HG02943 (cell line): ENCODE data around the gene OR51B2.
"Not testable (repeated sequence)": the region's sequence is repeated elsewhere in the genome, so short reads cannot be mapped to it uniquely, and the experiment has no call there.

Experiments
- ATAC-seq: cut with Tn5 transposase; IDR thresholded peaks from one replicate; pipeline ENCODE4 v1.9.1; 2021; ENCODE audit warnings: mild to moderate bottlenecking, low read depth, moderate library complexity; ENCODE audit not compliant: unreplicated experiment

The OR51B2 gene

DNA sequence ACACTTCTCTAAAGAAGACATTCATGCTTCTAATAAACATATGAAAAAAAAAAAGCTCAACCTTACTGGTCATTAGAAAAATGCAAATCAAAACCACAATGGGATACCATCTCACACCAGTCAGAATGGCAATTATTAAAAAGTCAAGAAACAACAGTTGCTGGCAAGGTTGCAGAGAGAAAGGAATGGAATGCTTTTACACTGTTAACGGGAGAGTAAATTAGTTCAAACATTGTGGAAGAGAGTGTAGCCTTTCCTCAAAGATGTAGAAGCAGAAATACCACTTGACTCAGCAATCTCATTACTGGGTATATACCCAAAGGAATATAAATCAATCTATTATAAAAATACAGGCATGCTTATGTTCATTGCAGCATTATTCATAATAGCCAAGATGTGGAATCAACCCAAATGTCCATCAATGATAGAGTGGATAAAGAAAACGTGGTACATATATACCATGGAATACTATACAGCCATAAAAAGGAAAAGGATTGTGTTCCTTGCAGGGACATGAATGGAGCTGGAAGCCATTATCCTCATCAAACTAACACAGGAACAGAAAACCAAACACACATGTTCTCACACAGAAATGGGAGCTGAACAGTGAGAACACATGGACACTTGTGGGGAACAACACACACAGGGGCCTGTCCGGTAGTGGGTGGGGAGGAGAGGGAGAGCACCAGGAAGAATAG lies 10.6 kb downstream of the OR51B2 start:
- ATAC-seq, result not testable (repeated sequence)

DNA sequence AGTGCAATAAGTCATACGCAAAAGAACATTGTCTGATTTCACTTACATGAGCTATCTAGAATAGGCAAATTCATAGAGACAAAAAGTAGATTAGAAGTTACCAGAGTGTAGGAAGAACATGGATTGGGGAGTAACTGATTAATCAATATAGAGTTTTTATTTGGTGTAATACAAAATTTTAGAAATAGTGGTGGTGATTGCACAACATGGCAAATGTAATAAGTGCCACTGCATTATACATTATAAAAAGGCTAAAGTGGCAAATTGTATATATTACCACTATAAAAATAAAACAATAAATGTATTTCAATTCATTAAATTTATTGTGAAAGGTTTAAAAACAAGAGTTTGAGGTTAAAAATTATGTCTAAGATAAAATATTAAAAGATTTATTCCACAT lies 13.7 kb downstream of the OR51B2 start:
- no peak for ATAC-seq

DNA sequence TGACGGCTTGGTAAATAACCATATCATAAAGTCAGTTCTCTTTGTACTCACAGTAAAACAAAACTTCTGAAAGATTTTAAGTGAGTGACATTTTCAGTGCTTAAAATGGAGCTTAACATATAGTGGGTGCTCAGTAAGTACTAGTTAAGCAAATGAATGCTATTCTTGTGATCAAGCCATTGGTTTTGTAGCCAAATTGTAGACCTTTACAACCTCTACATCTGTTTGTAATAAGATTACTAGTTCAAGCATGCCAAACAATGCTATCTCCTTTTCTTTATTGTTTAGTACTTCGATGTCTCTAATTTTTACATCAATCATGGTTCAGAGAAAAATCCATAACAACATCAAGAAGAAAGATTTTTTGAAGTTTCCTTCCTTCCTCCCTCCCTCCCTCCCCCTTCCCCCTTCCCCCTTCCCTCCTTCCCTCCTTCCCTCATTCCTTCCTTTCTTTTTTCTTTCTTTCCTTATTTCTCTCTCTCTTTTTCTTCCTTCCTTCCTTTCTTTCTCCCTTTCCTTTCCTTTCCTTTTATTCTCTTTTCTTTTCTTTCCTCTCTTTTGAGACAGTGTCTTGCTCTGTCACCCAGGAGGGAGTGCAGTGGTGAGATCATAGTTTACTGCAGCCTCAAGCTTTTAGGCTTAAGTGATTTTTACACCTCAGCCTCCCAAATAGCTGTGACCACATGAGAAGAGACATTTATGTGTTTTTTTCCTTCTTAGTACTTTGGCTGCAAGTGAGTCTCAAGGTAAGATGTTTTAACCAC lies 16.7 kb downstream of the OR51B2 start:
- no peak for ATAC-seq

DNA sequence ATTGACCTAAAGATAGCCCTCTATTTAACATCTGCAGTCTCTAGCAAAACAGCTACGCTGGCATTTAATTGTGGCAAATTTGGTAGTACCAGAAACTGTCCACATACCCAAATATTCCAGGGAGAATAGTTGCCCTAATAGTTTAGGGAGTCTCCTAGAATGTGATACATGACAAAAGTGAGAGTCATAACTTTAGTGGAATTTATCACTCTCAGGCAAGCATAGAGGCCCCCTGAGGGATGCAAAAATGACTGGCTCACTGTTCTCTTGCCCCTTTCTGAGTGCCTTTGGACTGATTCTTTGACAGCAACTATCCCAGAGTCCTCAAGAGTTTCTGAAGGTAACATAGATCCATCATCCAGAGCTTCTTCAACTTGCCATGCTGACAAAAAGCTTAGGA lies 20.1 kb downstream of the OR51B2 start:
- ATAC-seq, result no peak

DNA sequence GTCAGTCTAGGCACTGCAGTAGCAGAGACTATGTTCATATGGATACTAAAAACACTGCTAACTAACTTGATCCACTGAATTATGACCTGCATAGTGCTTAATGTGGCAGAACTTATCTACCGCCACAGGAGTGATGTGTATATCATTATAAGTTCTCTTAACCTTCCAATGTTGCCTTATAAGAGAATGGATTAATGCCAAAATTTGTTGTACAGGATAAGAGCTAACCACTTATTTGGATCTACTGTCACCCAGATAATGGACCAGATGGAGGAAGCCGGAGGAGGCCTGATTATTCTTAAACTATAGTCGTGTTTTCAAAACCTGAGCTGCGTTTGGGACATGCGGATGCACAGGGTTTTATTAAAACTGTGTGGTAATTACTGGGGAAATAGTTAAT lies 20.5 kb downstream of the OR51B2 start:
- ATAC-seq, result no peak

DNA sequence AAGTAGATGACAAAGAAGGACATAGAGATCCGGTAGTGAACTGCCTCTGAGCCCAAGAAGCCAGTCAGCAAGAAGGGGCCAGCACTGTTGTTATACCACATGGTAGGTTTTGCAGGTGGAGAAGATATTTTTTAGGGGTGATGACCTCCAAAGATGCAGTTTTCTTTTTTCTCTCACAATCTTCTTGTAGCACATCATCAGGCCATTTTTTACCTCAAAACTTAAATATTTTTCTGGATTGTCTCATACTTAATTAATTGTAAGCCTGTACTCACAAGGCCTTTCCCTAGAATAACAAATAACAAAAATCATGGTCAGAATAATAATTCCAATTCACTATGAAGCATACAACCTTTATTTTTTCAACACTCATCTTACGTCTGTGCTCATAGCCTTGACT lies 22.3 kb downstream of the OR51B2 start, which contains the start of gene OR51B4:
TSS of gene OR51B4 (minus strand) at position 101 of the 400 bp plus-strand sequence. CDS start at position 101, 0 bp downstream.
- ATAC-seq, result no peak

DNA sequence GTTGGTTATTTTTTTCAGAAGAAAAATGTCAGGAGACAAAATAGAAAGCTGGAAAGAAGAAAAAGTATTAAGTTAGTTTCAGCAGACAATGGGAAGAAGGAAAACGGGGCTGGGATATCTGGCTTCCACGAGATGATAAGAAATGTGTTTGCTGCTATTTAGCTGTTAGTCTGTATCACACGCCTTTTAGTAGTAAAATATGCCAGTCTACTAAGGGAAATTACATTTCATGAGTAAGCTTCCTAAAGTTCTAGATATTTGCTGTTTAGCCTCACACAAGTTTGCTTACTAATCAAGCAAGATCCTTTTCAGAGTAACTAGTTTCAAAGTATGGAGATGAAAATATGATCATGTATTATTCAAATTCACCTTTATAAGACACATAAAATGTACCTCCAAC lies 23.8 kb downstream of the OR51B2 start:
- ATAC-seq, result no peak

DNA sequence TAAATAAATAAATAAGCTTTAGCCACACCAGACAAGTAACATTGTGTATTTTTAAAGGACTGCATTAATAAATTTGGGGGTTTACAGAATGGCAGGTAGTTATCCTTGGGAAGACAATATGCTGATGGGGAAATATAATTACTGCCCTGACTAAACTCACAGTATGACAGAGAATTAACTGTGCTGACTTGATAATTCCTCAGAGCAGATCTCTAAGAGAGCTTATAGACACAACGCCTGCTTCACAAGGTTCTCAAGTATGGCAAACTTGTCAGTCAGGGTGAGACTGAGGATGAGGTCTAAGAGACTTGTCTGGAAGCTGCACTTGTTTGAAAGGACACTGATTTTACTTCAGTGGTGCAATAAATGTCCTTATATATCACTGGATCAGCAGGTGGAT lies 25.6 kb downstream of the OR51B2 start:
- no peak for ATAC-seq

DNA sequence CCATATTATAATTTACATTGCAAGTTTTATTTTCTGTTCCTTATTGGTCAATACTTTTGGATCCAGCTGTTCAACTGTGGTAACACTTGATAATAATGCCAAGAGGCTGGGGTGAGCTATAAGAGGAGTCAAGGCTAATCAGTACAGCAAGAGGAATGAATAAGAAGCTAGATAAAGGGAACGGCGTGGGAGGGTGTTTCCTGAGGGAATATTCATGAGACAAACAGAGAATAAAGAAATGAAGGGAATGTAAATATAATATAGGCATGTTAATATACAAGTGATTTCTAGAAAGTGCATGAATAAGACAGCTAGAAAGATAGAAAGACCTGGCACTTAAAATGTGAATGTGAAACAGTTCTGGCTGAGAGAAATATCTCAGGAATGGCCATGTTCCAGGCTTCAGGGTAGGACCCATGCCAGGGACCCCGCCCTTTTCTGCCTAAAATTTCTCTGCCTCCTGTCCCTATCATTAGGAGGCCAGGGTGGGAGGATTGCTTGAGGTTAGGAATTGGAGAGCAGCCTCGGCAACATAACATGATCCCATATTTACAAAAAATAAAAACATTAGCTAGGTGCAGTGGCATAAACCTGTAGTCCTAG lies 26.3 kb downstream of the OR51B2 start:
- no peak for ATAC-seq

DNA sequence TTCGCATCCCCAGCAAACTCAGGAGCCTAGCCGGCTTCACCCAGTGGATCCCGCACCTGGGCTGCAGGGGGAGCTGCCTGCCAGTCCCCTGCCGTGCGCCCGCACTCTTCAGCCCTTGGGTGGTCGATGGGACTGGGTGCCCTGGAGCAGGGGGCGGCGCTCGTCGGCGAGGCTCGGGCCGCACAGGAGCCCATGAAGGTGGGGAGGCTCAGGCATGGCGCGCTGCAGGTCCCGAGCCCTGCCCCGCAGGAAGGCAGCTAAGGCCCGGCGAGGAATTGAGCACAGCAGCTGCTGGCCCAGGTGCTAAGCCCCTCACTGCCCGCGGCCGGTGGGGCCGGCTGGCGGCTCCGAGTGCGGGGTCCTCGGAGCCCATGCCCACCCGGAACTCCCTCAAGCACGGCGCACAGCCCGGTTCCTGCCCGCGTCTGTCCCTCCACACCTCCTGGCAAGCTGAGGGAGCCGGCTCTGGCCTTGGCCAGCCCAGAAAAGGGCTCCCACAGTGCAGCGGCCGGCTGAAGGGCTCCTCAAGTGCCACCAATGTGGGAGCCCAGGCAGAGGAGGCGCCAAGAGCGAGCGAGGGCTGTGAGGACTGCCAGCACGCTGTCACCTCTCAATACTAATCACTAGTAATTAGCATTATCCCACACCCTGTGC lies 29.6 kb downstream of the OR51B2 start:
- not testable (repeated sequence) for ATAC-seq

DNA sequence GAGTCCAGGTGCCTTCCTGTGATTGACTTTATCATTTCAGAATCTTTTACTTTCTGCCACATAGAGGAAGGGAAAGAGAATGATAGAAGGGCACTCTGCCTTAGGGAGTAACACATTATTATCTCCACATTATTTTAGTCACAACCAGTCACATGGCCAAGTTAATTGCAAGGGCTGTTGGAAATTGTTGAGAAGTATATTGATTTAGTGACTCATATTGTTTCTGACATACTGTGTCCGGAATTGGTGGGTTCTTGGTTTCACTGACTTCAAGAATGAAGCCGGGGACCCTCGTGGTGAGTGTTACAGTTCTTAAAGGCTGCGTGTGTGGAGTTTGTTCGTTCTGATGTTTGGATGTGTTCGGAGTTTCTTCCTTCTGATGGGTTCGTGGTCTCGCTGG lies 31.1 kb downstream of the OR51B2 start:
- no peak for ATAC-seq

DNA sequence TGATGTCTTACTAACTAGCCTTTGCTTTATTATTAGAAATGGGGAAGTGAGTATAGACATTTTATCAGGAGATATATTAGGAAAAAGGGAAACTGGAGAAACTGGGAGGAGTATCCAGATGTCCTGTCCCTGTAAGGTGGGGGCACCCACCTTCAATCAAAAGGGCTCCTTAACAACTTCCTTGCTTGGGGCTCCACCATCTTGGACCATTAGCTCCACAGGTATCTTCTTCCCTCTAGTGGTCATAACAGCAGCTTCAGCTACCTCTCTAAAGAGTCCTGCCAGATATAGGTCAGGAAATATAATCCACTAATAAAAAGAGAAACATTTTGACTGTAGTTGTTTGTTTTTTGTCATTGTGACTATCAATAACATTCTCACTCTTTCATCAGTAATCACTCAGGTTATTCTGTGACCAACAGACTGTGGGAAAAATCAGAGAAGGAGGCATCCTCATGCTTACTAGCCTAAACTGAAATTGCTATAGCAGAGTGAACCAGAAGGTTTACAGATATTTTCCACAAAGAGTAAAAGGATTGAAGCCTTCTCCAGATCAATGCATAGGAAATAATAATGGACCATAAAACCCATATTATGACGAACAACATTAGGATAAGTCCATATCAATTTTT lies 32.8 kb downstream of the OR51B2 start:
- ATAC-seq, result peak; percentile 90

DNA sequence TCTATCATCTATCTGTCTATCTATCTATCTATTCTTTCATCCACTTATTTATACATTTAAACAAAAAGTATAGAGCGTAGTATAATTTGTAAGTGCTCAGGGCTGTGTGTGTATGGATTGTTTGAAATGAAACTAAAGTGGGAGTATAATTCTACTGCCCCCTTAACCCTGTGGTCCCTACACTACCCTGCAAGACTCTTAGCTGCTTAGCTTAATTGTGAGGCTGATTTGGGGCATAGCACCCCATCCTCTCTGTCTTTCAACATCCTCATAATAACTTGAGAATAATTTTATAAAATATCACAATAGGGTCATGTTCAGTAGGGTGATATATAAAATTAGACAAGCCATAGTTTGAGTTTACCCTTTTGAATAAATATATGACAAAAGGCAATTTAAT lies 34.0 kb downstream of the OR51B2 start:
- ATAC-seq, result no peak

DNA sequence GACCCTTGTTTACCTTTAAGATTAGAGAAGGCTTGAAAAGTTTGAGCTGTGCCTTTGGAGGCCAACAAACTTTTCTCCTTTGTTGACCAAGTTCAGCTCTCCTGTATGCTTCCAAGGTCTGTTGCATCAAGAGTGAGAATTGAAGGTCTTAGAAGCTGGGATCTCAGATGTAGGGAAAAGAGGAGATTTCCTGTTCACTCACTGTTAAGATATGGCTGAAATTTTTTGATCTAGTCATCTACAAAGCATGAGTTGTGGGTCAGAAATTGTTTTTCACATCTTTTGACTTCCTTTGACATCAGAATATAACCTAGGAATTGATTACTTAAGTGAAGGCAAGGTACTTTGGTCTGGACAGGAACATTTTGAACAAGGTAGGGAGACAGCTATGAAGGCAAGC lies 34.4 kb downstream of the OR51B2 start:
- ATAC-seq, result no peak

DNA sequence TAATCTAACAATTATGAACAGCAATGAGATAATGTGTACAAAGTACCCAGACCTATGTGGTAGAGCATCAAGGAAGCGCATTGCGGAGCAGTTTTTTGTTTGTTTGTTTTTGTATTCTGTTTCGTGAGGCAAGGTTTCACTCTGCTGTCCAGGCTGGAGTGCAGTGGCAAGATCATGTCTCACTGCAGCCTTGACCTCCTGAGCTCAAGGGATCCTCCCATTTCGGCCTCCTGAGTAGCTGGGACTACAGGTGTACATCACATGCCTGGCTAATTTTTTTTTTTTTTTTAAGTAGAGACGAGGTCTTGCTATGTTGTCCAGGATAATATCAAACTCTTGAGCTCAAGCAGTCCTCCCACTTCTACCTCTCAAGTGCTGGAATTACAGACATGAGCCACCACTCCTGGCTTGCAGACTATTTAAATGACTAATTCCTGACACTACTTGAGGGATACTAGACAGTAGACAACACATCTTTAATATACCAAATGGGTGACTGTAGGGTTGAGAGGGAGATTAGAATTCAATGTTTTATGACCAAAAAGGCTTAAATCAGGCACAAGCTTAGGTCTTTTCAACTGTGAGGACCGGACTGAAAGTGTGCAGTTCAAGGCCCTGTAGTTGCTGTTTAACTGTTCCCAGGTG lies 35.1 kb downstream of the OR51B2 start:
- ATAC-seq, result no peak

DNA sequence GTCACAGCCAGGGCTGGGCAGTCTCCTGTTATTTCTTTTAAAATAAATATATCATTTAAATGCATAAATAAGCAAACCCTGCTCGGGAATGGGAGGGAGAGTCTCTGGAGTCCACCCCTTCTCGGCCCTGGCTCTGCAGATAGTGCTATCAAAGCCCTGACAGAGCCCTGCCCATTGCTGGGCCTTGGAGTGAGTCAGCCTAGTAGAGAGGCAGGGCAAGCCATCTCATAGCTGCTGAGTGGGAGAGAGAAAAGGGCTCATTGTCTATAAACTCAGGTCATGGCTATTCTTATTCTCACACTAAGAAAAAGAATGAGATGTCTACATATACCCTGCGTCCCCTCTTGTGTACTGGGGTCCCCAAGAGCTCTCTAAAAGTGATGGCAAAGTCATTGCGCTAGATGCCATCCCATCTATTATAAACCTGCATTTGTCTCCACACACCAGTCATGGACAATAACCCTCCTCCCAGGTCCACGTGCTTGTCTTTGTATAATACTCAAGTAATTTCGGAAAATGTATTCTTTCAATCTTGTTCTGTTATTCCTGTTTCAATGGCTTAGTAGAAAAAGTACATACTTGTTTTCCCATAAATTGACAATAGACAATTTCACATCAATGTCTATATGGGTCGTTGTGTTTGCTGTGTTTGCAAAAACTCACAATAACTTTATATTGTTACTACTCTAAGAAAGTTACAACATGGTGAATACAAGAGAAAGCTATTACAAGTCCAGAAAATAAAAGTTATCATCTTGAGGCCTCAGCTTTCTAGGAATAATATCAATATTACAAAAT lies 35.8 kb downstream of the OR51B2 start:
- no peak for ATAC-seq

DNA sequence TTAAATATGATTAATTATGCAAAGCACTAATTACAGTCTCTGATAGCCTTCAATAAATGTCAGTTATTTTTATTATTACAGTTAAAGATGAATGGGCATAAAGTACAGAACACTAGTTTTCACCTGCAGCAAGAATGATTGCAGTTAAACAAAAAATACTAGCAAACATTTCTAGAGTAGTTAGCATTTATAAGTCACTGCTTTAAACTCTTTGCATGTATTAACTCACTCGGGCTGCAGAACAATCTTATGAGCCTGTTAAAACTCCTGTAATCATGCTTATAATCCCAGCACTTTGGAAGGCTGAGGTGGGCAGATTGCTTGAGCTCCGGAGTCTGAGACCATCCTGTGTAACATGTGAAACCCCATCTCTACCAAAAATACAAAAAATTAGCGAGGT lies 37.2 kb downstream of the OR51B2 start:
- ATAC-seq, result no peak

DNA sequence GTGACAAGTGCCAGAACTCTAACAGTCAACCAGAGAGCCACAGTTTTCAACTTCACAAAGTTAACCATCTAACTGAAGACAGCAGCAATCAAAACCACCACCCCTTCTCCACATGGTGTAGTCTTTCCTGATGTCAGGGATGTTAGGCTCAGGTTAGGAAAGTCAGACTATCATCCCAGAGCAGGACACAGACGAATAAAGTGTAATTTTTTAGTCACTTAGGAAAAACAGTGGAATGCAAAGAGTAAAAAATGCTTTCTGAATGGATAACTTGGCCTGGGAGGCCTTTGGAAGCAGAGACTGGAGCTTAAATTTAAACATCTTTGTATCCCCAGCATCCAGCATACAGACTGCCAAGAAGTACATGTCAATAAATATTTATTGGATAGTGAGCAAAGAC lies 37.7 kb downstream of the OR51B2 start:
- ATAC-seq, result no peak

DNA sequence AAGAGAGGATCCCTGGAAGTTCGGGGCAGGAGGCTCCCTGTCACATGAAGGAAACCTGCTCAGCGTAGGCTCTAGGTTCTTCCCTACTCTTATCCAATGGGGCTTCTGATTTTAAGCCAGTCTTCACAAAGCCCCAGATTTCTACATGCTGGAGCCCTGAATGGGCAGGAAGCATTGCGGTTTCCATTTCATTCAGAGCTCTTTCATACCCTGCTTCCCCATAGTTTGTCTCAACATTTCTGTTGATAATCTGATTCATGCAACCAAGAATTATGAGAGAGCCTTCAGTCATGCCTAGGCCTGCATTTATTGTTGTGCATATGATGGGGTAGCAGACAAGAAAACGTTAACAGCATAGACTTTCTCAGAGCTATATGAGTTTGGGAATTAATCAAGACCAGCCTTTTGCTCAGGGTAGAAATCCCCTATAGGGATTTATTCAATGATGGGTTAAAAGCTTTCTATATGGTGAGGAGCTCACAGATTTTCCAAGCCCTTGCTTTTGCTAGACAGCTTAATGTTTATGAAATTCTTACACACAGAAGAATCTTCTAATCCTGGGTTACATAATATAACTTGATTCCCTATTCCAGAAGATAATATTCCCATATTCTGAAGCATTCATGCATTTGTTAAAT lies 38.3 kb downstream of the OR51B2 start:
- no peak for ATAC-seq
